ENCODE measurements around the gene PGLYRP4.

PGLYRP4 gene

DNA sequence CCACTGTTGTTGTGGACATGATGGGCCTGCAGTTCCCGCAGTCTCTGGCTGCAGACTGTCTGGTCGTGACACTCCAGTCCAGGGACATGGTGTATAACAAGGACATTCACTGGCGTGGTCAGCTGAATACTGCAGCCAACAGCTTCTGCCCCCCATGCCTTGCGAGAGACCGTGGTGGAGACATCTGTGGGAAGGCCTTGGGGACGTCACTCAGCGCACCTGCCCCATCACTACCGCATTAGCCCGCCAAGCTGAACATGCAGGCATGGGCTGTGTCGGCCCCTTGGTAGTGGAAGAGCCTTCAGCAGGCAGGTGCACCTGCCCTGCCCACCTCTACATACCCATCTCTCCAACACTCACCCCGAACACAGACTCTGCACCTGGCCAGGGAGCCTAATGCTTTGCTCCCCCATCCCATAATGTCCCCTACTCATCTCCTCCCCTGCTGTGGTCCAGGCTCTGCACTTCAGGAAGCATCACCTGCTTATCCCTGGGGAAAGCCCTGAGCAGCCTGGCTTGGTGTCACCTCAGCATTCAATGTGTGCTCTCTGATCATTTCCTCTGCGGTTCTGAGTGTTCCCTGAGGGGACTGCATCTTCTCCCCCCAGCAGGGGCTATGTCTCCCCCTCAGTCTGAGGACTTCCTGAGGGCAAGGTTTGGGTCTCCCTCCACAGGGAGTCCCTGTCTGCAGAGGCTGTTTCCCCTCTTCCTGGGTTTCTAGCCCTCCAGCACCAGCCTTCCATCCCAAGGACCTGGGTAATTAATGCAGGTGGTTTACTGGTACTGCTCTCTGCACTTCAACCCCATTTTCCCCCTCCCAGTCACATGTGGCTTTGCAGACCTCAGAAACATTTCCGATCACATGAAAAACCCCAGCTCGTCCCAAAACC, 3.2 kb downstream of the PGLYRP4 start:
- Histone ChIP-seq H3K36me3 (ENCODE audit: insufficient read depth, low read length) (no peaks in the 10 kb centered on the region), H3K4me2 (ENCODE audit: low read length) (no peak overlapping the region), H3F3A (ENCODE audit: insufficient read depth, low read length) (no peaks in the 10 kb centered on the region), H2AFZ (ENCODE audit: low read length) (no peak overlapping the region), H3K27me3 (ENCODE audit: insufficient read depth, low read length) (no peaks in the 10 kb centered on the region), H3K4me1 (ENCODE audit: insufficient read depth, low read length, severe bottlenecking) (no peaks in the 10 kb centered on the region), H4K20me1 (ENCODE audit: insufficient read depth, low read length) (no peaks in the 10 kb centered on the region), H3K9ac (ENCODE audit: low read length) (no peak overlapping the region), H3K9me3 (ENCODE audit: low read length) (no peaks in the 10 kb centered on the region), H3K9me2 (ENCODE audit: low read depth, low read length) (no peaks in the 10 kb centered on the region), H3K4me3 (ENCODE audit: low read depth, low read length, poor library complexity, severe bottlenecking) (no peak overlapping the region), H3K79me2 (ENCODE audit: insufficient read depth, low read length) (no peaks in the 10 kb centered on the region), H3K27ac (ENCODE audit: low read depth, low read length, poor library complexity, severe bottlenecking) (no peak overlapping the region)
- no peak for TF ChIP-seq EZH2 (IDR thresholded peaks at IDR 0.05; ENCODE audit: borderline replicate concordance, low read length)
- TF ChIP-seq, protein P1, sequence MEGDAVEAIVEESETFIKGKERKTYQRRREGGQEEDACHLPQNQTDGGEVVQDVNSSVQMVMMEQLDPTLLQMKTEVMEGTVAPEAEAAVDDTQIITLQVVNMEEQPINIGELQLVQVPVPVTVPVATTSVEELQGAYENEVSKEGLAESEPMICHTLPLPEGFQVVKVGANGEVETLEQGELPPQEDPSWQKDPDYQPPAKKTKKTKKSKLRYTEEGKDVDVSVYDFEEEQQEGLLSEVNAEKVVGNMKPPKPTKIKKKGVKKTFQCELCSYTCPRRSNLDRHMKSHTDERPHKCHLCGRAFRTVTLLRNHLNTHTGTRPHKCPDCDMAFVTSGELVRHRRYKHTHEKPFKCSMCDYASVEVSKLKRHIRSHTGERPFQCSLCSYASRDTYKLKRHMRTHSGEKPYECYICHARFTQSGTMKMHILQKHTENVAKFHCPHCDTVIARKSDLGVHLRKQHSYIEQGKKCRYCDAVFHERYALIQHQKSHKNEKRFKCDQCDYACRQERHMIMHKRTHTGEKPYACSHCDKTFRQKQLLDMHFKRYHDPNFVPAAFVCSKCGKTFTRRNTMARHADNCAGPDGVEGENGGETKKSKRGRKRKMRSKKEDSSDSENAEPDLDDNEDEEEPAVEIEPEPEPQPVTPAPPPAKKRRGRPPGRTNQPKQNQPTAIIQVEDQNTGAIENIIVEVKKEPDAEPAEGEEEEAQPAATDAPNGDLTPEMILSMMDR (IDR thresholded peaks at IDR 0.05; ENCODE audit: low read length): no peak

DNA sequence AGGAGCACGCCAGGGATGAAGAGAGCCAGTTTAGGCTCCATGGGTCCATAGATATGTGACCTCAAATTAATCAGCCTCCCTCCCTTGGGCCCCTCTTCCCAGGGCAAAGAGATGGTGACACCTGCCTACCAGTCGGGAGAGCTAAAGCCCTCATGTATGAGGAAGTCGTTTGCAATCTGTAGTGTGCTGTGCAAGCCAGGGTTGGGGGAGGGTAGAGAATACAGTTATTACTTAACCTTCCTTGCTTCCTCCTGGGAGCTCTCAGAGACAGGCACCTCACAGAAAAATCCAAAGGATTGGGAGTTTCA, 4.0 kb downstream of the PGLYRP4 start:
- H3K27ac ChIP-seq (ENCODE audit: low read depth, low read length, poor library complexity, severe bottlenecking): no peak overlapping the region

DNA sequence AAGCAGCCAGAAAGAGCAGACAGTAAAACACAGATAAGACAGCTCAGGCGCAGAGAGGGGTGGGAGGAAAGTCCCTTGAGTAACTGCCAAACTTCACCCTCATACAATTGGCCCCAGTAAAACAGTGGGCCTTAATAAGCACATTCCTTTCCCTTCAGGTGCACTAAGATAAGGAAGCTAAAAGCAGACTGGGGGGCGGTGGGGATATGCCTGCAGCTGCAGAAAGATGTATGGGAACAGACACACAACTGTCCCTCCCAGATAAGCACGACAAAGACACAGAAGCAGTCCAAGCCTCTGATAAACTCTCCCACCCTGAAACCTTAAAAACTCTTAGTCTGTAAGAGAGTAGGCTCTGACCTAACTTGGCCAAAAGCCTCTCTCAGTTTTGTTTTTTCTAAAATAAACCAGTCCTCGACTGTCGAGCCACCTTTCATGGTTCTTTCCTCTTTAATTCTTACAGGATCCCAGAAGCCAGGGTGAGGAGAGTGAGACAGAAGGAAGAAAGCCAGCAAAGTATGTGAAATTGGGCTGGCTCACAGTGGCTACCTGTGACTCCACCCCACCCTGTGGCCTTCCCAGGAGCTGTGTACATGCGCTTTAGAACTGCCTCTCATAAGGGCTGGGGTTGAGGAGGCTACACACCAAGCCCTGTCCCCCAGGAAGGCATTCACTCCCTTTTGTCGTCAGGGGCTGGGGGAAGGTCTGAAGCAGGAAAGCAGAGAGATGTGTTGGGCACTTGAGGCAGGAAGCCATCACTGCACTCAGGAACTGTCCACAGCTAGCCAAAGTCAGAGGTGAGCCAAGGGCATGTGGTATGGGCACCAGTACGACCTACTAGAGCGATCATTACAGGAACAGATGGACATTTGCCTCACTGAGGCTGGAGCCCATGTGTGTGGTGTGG, 4.6 kb downstream of the PGLYRP4 start:
- H2AFZ ChIP-seq (ENCODE audit: low read length): no peak overlapping the region

More for the DNA sequence above, 4.0 kb downstream of the PGLYRP4 start:
- no peaks in the 10 kb centered on the region for H3K79me2 ChIP-seq (ENCODE audit: insufficient read depth, low read length)
- no peaks in the 10 kb centered on the region for H4K20me1 ChIP-seq (ENCODE audit: insufficient read depth, low read length)
- H3K36me3 ChIP-seq (ENCODE audit: insufficient read depth, low read length): no peaks in the 10 kb centered on the region
- TF ChIP-seq, protein P1 (IDR thresholded peaks at IDR 0.05; ENCODE audit: low read length): no peak
- no peak for TF ChIP-seq EZH2 (IDR thresholded peaks at IDR 0.05; ENCODE audit: borderline replicate concordance, low read length)
- no peaks in the 10 kb centered on the region for H3K27me3 ChIP-seq (ENCODE audit: insufficient read depth, low read length)
- no peak overlapping the region for H3K4me3 ChIP-seq (ENCODE audit: low read depth, low read length, poor library complexity, severe bottlenecking)
- H3K4me2 ChIP-seq (ENCODE audit: low read length): no peak overlapping the region
- no peak overlapping the region for H2AFZ ChIP-seq (ENCODE audit: low read length)
- H3F3A ChIP-seq (ENCODE audit: insufficient read depth, low read length): no peaks in the 10 kb centered on the region
- H3K9me2 ChIP-seq (ENCODE audit: low read depth, low read length): no peaks in the 10 kb centered on the region
- no peaks in the 10 kb centered on the region for H3K4me1 ChIP-seq (ENCODE audit: insufficient read depth, low read length, severe bottlenecking)
- H3K9ac ChIP-seq (ENCODE audit: low read length): no peak overlapping the region
- H3K9me3 ChIP-seq (ENCODE audit: low read length): no peaks in the 10 kb centered on the region

More for the DNA sequence above, 4.6 kb downstream of the PGLYRP4 start:
- Histone ChIP-seq H3K4me2 (ENCODE audit: low read length) (no peak overlapping the region), H3K9me2 (ENCODE audit: low read depth, low read length) (no peaks in the 10 kb centered on the region), H3K9me3 (ENCODE audit: low read length) (no peaks in the 10 kb centered on the region), H3K27me3 (ENCODE audit: insufficient read depth, low read length) (no peaks in the 10 kb centered on the region), H4K20me1 (ENCODE audit: insufficient read depth, low read length) (no peaks in the 10 kb centered on the region), H3K4me3 (ENCODE audit: low read depth, low read length, poor library complexity, severe bottlenecking) (no peak overlapping the region), H3F3A (ENCODE audit: insufficient read depth, low read length) (no peaks in the 10 kb centered on the region), H3K27ac (ENCODE audit: low read depth, low read length, poor library complexity, severe bottlenecking) (no peak overlapping the region), H3K36me3 (ENCODE audit: insufficient read depth, low read length) (no peaks in the 10 kb centered on the region), H3K4me1 (ENCODE audit: insufficient read depth, low read length, severe bottlenecking) (no peaks in the 10 kb centered on the region), H3K79me2 (ENCODE audit: insufficient read depth, low read length) (no peaks in the 10 kb centered on the region), H3K9ac (ENCODE audit: low read length) (no peak overlapping the region)
- TF ChIP-seq EZH2 (IDR thresholded peaks at IDR 0.05; ENCODE audit: borderline replicate concordance, low read length): no peak
- TF ChIP-seq, protein P1 (IDR thresholded peaks at IDR 0.05; ENCODE audit: low read length): no peak

Data from OCI-LY1 (cell line).